Dermis microvascular lymphatic vessel endothelial cell (primary cell): ENCODE results near the gene CELSR2. TPM values are rescaled to one million over a fixed set of nuclear protein-coding genes. Genes with fewer than 3 reads are reported as not detected.

ENCODE experiments used
- DNase-seq, 2 donors: peaks; one replicate each; pipeline versions ENCODE4 v3.0.0 to v3.0.0-alpha.2; 2010; ENCODE audit warnings: low read depth in 2 of 2
- total RNA-seq: library from RNA; depleted of rRNA; stranded (reverse); fragments of >200 nt; gene quantifications from 2 replicates; pipeline ENCODE4 v1.2.1, GENCODE V29; 2014

Gene CELSR2
- total RNA-seq, 1 donor from 2014 or later, result 0.51 TPM

DNA sequence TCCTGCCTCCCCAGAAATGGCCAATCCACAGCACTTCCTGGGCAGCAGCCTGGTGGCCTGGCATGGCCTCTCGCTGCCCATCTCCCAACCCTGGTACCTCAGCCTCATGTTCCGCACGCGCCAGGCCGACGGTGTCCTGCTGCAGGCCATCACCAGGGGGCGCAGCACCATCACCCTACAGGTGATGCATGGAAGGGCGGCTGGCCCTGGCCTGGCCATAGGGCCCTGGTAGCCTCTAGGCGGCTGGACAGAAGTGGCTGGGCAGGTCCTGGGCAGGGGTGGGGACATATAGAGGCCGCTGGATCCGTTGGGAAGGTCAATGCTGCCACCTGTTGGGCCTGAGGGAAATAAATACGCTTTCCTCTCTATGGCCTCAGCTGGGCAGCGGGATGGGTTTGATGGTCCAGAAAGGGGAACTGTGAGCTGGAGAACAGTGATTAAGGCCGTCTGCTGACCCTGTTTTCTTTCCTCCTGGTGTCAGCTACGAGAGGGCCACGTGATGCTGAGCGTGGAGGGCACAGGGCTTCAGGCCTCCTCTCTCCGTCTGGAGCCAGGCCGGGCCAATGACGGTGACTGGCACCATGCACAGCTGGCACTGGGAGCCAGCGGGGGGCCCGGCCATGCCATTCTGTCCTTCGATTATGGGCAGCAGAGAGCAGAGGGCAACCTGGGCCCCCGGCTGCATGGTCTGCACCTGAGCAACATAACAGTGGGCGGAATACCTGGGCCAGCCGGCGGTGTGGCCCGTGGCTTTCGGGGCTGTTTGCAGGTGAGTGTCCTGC lies 14.4 kb downstream of the CELSR2 start:
- DNase-seq, result peak; percentile 90 to 91

DNA sequence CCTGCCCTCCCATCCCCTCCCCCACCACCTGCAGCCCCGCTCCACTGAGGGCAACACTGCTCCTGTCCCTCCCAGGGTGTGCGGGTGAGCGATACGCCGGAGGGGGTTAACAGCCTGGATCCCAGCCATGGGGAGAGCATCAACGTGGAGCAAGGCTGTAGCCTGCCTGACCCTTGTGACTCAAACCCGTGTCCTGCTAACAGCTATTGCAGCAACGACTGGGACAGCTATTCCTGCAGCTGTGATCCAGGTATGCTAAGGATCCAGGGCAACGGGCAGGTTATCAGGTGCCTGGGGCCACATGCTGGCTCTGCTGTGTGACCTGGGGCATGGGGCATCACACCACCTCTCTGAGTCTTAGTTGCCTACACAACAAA lies 15.0 kb downstream of the CELSR2 start:
- DNase-seq, result no peak

DNA sequence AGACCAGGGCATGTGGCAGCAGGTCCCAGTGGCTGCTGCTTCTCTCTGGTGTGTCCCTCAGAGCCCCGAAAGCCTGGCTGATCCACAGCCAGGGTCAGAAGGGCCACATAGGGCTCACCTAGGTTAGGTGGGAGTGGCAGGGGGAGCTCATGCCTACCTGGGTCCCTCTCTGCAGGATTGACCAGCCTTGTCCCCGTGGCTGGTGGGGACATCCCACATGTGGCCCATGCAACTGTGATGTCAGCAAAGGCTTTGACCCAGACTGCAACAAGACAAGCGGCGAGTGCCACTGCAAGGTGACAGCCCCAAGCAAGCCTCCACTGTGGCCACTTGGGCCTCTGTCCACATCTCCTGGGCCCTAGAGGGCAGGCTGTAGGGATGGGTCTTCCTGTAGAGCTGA lies 15.7 kb downstream of the CELSR2 start:
- DNase-seq, result no peak

DNA sequence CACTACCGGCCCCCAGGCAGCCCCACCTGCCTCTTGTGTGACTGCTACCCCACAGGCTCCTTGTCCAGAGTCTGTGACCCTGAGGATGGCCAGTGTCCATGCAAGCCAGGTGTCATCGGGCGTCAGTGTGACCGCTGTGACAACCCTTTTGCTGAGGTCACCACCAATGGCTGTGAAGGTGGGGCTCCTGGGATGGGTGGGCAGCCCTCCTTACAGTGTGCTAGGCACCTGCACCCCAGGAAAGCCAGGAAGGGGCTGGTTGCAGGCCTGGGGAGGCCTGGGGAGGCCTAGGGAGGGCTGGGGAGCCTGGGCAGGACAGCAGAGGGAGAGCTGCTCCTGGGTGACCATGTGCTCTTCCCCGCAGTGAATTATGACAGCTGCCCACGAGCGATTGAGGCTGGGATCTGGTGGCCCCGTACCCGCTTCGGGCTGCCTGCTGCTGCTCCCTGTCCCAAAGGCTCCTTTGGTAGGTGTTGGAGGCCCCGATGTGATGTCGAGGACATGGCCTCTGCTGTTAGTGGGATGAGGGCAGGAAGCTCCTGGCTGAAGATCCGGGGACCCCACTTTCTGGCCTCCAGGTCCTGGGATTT lies 16.5 kb downstream of the CELSR2 start:
- no peak for DNase-seq

DNA sequence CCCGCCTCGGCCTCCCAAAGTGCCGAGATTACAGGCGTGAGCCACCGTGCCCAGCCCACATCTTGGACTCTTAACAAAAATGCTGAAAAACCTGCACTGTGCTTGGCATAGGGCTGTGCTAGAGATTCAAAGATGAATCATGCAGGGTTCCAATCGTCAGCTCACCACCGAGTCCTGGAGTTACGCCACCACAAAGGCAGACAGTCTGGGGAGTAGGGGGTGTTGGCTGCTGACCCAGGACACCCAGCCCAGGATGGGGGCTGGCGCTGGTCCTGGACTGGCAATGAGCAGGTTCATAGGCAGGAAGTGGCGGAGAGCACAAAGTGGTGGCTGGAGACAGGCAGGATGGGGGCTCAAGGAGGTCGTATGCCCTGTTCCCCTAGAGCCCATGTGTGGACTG lies 17.6 kb downstream of the CELSR2 start:
- DNase-seq, result no peak

- no peak for DNase-seq
These were observed 18.5 kb downstream of the CELSR2 start for GRCh38 chr1:109267743-109268300.

DNA sequence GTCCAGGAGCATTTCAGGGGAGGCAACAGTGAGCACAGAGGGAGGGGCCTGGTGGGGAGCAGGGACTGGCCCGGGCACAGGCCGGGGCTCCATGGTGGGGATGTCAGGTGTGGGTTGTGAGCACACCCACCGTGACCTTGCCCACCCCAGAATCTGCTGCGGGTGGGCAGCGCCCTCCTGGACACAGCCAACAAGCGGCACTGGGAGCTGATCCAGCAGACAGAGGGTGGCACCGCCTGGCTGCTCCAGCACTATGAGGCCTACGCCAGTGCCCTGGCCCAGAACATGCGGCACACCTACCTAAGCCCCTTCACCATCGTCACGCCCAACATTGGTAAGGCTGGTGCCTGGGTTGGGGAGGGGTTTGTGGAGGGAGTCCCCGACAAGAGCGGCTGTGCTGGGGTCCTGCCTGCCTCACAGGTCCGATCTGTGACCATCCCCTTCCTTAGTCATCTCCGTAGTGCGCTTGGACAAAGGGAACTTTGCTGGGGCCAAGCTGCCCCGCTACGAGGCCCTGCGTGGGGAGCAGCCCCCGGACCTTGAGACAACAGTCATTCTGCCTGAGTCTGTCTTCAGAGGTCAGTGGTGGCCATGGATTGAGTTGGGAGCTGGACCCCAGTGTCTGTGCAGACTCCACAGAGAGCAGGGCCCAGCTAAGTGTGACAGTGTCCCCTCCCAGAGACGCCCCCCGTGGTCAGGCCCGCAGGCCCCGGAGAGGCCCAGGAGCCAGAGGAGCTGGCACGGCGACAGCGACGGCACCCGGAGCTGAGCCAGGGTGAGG lies 19.3 kb downstream of the CELSR2 start:
- DNase-seq, result no peak

DNA sequence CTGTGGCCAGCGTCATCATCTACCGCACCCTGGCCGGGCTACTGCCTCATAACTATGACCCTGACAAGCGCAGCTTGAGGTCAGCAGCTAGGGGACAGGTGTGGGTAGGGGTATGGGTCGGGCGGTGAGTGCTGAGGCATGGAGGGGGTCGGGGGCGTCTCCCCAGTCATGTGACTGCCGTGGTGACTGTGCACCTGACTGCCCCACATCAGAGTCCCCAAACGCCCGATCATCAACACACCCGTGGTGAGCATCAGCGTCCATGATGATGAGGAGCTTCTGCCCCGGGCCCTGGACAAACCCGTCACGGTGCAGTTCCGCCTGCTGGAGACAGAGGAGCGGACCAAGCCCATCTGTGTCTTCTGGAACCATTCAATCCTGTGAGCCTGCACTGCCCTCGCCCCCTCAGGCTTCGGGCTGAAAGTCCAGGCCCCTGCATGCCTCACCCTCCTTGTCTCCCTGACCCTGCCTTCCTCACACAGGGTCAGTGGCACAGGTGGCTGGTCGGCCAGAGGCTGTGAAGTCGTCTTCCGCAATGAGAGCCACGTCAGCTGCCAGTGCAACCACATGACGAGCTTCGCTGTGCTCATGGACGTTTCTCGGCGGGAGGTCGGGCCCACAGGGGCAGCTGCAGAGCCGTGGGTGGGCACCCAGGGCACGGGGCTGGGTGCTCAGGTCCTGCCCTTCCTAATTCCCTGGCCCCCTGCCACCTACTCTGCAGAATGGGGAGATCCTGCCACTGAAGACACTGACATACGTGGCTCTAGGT lies 20.1 kb downstream of the CELSR2 start:
- no peak for DNase-seq

DNA sequence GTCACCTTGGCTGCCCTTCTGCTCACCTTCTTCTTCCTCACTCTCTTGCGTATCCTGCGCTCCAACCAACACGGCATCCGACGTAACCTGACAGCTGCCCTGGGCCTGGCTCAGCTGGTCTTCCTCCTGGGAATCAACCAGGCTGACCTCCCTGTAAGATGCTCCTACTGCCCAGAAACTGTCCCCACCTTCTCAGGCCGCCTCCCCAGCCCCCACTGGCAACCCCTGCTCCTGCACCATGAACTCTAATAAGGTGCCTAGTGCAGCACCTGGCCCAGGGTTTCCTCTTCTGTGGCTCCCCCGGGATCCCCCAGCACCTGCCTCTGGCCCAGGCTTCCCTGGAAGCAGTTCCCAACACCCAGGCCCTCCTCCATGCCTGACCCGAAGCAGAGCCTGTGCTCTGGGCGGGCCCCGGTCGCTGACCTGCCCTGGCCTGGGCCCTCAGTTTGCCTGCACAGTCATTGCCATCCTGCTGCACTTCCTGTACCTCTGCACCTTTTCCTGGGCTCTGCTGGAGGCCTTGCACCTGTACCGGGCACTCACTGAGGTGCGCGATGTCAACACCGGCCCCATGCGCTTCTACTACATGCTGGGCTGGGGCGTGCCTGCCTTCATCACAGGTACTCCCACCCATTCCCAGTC lies 20.8 kb downstream of the CELSR2 start:
- DNase-seq, result no peak

DNA sequence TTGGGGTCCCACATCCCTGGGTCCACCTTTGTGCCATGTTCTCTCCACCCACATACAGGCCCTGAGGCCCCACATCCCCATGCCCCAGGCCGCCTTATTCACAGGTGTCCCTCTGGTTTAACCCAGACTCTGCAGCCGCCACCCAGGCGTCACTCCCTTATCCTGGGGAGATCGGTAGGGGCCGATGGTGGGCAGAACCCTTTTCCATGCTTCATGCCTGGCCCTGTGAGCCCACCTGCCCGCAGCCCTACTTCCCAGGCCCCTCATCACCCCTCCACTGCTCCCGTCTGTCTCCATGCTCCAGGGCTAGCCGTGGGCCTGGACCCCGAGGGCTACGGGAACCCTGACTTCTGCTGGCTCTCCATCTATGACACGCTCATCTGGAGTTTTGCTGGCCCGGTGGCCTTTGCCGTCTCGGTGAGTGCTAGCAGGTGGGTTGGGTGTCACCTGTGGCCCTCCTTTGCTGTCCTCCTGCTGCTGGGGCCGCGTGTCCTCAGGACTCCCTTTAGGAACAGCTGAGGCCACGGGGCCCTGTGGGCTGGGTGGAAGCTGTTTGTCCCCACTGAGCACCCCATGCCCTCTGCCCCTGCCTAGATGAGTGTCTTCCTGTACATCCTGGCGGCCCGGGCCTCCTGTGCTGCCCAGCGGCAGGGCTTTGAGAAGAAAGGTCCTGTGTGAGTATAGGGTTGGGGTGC lies 21.4 kb downstream of the CELSR2 start:
- DNase-seq, result no peak

- no peak for DNase-seq
These were observed 22.1 kb downstream of the CELSR2 start for GRCh38 chr1:109271458-109271857.

DNA sequence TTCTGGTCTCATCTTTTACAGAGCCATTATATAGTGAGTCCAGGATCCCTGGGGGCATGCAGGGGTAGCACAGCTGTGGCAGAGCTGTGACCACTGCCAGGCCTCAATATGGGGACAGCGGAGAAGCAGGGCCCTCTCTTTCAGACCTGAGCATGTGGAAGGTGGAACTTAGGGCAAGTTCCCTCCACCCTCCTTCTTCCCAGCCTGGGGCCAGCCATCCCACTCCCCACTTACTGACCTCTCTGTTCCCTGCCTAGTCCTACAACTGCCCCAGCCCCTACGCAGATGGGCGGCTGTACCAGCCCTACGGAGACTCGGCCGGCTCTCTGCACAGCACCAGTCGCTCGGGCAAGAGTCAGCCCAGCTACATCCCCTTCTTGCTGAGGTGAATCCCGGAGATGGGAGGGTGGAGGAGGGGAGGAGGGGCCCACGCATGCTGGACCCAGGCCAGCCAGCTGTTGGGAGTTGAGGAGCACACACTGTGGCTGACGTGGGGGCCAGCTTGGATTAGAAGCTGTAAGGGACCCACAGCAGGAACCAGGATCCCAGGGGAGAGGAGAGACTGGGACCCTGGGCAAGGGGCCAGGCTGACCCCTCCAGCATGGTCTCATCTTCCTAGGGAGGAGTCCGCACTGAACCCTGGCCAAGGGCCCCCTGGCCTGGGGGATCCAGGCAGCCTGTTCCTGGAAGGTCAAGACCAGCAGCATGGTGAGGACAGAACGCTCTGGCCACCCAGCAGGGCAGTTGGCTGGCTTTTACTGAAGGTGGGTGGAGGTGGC lies 22.9 kb downstream of the CELSR2 start:
- no peak for DNase-seq

DNA sequence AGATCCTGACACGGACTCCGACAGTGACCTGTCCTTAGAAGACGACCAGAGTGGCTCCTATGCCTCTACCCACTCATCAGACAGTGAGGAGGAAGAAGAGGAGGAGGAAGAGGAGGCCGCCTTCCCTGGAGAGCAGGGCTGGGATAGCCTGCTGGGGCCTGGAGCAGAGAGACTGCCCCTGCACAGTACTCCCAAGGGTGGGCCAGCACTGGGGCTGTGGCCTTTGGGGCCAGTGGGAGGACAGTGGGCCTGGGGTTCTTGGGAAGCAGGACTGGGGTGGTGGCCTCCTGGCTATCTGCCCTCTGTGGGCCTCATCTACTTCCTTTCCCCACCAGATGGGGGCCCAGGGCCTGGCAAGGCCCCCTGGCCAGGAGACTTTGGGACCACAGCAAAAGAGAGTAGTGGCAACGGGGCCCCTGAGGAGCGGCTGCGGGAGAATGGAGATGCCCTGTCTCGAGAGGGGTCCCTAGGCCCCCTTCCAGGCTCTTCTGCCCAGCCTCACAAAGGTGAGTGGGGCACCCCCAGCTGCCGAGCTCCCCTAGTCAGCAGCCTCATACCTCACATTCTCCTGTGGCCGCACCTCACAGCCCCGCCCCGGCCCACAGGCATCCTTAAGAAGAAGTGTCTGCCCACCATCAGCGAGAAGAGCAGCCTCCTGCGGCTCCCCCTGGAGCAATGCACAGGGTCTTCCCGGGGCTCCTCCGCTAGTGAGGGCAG lies 23.6 kb downstream of the CELSR2 start:
- DNase-seq, result no peak

DNA sequence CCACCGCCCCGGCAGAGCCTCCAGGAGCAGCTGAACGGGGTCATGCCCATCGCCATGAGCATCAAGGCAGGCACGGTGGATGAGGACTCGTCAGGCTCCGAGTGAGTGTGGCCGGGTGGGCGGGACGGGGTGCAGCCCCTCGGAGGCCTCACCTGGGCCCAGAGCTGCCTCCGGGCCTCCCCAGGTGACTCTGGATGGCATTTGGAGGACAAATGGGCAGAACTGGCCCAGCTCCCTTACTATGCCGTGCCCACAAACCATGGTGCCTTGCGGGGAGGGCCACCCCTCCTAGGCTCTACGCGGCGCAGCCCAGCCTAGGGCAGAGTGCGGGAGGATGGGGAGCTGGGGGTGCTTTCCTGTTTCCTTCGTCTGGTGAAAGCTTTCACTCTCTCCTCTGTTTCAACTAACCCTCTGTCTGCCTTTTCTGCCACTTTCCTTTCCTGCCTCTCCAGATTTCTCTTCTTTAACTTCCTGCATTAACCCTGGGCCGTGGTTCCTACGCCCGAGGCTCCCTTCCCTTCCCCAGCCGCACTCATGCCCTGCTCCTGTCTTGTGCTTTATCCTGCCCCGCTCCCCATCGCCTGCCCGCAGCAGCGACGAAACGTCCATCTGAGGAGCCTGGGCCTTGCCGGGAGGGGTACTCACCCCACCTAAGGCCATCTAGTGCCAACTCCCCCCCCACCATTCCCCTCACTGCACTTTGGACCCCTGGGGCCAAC lies 24.4 kb downstream of the CELSR2 start:
- no peak for DNase-seq

GRCh38 chr1:109274533-109275476 lies 25.5 kb downstream of the CELSR2 start:
- no peak for DNase-seq

DNA sequence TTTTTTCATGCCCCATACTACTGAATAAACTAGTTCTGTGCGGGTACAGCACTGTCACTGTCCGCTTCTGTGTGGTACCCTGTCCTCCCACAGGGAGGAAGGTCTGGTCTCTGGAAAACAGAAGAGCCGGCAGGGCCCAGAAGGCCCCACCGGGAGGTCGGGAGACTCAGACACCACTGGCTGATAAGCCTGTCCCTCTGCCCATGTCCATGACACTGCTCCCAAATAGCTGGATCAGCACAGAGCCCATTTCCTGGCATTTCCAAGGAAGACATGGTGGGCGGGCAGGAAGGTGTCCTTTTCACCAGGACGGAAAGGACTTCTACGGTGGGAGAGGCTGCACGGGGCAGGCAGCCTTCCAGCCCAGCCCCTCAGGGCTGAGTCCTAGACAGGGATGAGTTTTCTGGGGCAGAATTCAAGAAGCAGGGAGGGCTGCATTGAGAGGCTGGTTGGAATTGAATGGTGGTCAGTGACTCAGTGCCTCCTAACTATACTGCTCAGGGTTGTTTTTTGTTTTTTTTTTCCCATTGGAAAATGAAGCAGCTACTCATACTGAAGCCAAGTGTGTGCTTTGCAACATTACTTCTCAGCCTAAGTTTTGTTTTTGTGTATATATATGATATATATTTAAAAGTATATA lies 26.5 kb downstream of the CELSR2 start:
- no peak for DNase-seq
